Pulmonary artery endothelial cell (primary cell): ENCODE data around the gene HRAS. TPM values are rescaled to one million over a fixed set of nuclear protein-coding genes. Genes with fewer than 3 reads are reported as not detected.

Source experiments
- DNase-seq: peaks from one replicate; pipeline ENCODE4 v3.0.0-alpha.2; 2011; ENCODE audit warnings: low read depth, low spot score
- total RNA-seq: library from RNA; depleted of rRNA; stranded (reverse); fragments of >200 nt; gene quantifications from 2 replicates; pipeline ENCODE4 v1.2.3, GENCODE V29; 2014

Gene HRAS
- total RNA-seq, 1 donor from 2014 or later: 77.7 TPM

- no peak for DNase-seq
Measured at GRCh38 chr11:554428-555226, 19.3 kb upstream of the HRAS start.

GRCh38 chr11:553988-554340 is 18.6 kb upstream of the HRAS start:
- DNase-seq: no peak

GRCh38 chr11:553083-553987 is 18.0 kb upstream of the HRAS start:
- no peak for DNase-seq

DNA sequence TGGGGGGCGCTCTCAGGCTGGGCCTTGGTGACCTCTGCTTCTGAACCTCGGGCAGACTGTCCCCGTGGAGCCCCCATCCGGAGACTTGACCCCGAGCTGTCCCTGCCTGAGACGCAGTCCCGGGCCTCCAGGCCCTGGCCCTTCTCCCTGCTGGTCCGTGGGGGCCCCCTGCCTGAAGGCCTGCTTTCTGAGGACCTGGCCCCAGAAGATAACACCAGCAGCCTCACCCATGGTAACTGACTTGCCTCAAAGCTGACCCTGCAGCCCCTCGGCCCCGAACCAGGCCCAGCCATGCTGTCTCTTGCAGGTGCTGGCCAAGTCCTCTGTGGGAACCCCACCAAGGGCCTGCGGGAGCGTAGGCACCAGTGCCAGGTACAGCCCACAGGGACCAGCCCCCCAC is 16.2 kb upstream of the HRAS start:
- no peak for DNase-seq

DNA sequence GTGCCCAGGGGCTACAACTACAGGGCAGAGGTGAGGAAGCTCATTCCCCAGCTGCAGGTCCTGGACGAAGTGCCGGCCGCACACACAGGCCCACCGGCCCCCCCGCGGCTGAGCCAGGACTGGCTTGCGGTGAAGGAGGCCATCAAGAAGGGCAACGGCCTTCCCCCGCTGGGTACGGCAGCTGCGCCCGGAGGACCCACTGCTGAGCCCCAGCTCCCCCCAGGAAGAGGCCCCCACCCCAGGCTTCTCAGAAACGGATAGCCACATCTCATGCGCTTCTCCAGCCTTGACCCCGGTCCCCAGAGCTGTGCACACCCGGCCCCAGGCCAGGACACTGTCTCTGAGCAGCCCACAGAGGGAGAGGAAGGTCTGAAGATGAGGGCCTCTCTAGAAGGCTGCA is 15.8 kb upstream of the HRAS start:
- DNase-seq: no peak

- no peak for DNase-seq
Measured at GRCh38 chr11:550746-551085, 15.3 kb upstream of the HRAS start.

- no peak for DNase-seq
Measured at GRCh38 chr11:550021-550745, 14.8 kb upstream of the HRAS start.

DNA sequence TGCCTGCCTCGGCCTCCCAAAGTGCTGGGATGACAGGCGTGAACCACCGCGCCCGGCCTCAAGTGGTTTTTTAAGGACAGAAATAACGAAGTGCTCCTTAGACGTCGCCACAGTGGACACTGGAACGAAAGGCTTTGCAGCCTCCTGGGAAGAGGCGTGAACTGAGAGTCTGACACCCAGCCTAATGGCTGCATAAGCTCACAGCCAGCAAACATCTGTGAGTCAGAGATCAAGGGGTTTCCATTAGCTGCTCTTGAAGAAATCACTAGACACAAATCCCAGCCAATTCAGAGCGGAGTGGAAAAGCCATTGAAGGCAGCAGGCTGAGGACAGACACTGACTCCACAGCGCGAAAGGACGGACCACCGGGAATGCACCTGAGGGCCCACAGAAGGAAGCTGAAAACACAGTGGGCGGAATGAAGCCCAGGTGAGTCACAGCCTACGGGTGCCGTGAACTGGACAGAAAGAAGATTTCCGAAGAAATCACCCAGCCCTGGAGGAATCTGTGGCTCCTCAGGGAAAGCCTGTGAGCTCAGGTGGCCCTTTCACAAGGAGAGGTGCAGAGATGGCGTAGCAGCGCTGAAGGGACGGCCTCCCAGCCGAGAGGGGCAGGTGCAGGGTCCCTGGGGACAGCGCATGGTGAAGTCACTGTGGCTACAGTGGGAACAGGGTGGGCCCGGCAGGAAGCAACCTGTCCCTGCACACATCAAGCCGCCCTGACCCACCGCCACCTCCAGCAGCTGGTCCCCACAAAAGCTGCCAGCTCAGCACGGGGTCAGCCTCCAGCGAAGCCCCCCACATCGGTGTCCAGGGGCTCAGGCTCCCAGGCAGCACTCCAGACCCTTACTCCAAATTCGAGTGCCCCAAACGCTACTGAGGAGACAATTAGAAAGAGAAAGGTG is 13.6 kb upstream of the HRAS start:
- DNase-seq: no peak

DNA sequence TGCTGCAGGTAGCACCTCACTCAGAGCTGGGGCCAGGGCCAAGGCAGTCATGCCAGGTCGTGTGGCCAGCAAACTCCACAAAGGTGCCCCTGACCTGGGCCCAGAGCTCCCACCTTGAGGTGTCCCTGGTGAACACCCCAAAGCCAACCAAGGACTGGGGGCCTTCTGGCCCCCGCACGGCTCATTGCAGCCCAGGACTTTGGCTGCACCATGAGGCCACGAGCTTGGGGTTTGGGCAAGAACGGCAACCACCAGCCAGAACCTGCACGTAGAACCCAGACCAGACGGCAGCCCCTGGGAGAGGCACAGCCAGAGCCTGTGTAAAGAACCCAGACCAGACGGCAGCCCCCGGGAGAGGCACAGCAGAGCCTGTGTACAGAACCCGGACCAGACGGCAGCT is 9.8 kb upstream of the HRAS start:
- DNase-seq: no peak

DNA sequence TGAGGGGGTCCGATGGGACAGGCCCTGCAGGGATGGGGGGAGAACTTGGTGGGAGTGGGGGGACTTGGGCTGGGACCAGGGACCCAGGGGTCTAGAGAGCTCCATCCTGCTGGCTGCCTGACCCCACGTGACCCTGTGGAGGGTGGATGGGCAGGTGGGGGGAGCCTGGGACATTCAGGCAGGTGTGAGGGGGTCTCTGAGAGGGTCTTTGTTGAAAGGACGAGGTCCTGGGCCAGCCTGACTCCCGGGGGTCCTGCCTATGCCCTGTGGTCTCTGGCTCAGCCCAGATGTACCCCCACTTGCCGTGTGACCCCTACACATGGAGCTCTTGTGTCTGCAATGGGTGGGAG is 9.4 kb upstream of the HRAS start:
- no peak for DNase-seq

- DNase-seq: no peak
Measured at GRCh38 chr11:541433-541885, 6.1 kb upstream of the HRAS start.

- DNase-seq: no peak
Measured at GRCh38 chr11:540583-541432, 5.4 kb upstream of the HRAS start.

DNA sequence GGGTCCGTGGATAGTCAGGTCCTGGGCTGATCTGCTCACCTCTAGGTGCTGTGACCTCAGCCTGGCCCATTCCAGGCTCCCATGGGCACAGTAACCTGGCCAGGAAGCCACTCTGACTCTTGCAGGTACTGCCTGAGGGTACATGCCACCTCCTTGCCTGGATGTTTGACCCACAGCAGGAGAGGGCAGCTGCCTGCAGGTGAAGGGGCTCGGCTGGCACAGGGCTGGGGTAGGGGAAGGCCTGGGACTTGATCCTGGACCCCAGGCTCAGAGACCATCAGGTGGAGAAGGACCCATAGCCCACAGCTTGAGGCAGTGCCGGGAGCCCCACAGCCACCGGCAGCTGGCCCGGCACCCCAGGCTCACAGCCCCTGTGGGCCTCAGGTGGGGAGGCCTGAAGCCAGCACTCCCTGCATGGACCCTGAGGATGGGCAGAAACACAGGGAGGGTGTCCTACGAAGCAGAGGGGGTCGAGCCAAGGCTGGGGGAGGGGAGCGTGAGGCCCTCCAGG is 4.7 kb upstream of the HRAS start:
- no peak for DNase-seq

GRCh38 chr11:538431-539051 is 3.2 kb upstream of the HRAS start:
- no peak for DNase-seq

GRCh38 chr11:537622-538430 is 2.5 kb upstream of the HRAS start:
- DNase-seq: no peak

- no peak for DNase-seq
Measured at GRCh38 chr11:536841-537621, 1.7 kb upstream of the HRAS start, which contains the start of gene LRRC56. TSS of gene LRRC56 (plus strand) at chr11:537527. CDS start at chr11:540685, 3,158 bp downstream.

GRCh38 chr11:535210-535518 is 212 bp downstream of the HRAS start:
- no peak for DNase-seq
